Activated naive CD8-positive, alpha-beta T cell treated with anti-CD3 and anti-CD28 coated beads, Interleukin-2, amount 10 ng/mL, durations not matched to agents 7 days and 5 days (primary cell): ENCODE results near the gene GEMIN5. TPM values are rescaled to one million over a fixed set of nuclear protein-coding genes. Genes with fewer than 3 reads are reported as not detected.
"Not testable (repeated sequence)": the region's sequence is repeated elsewhere in the genome, so short reads cannot be mapped to it uniquely, and the experiment has no call there.

Experiments
- ATAC-seq: fragments of 150-1000 bp; cut with Tn5 transposase; one replicate; pipeline ENCODE4 v1.10.0; 2021; ENCODE audit warnings: low read depth, moderate library complexity
- POLR2A ChIA-PET: fragments of 350-600 bp; sonication (Branson Sonifier 250); formaldehyde crosslinking; loops from one replicate; lab custom pipeline; 2021; ENCODE audit warnings: antibody characterized with exemption; lab: Charles Lee
- DNase-seq: peaks from one replicate; pipeline ENCODE4 v3.0.0; 2021
- H3K27ac Mint-ChIP-seq: one replicate; pipeline ENCODE4 v1.8.0; 2022; ENCODE audit warnings: mild to moderate bottlenecking, mixed read lengths
- H3K27me3 Mint-ChIP-seq: one replicate; pipeline ENCODE4 v1.8.0; 2022; ENCODE audit warnings: mild to moderate bottlenecking, moderate library complexity, mixed read lengths
- H3K36me3 Mint-ChIP-seq: one replicate; pipeline ENCODE4 v1.8.0; 2021; ENCODE audit warnings: mild to moderate bottlenecking, mixed read lengths
- H3K4me1 Mint-ChIP-seq: one replicate; pipeline ENCODE4 v1.8.0; 2021; ENCODE audit warnings: mixed read lengths
- H3K4me3 Mint-ChIP-seq: one replicate; pipeline ENCODE4 v1.8.0; 2022; ENCODE audit warnings: mild to moderate bottlenecking, moderate library complexity, mixed read lengths
- H3K9me3 Mint-ChIP-seq: one replicate; pipeline ENCODE4 v1.8.0; 2021; ENCODE audit warnings: mixed read lengths
- total RNA-seq, 2 experiments: library from RNA; stranded (reverse); gene quantifications; one replicate each; pipeline ENCODE4 v1.2.3, GENCODE V29; 2021

GEMIN5 gene
- total RNA-seq: 10 to 100 TPM; 13.8 to 15.7 TPM

GRCh38 chr5:154937718-154938466, at the start of gene GEMIN5:
GEMIN5 (minus strand) TSS chr5:154938211; CDS start chr5:154938133, 78 bp downstream.
- Mint-ChIP-seq H3K36me3 (peaks cover 12% of the 10 kb centered on the region), H3K4me3 (peak within 1 kb of the TSS; percentile 89), H3K27ac (peak within 1 kb of the TSS; percentile 88), H3K4me1 (peaks cover 30% of the 10 kb centered on the region), H3K27me3 (no peaks in the 10 kb centered on the region), H3K9me3 (no peaks in the 10 kb centered on the region)
- DNase-seq: peak; percentile 89
- peak; percentile 92 for ATAC-seq
- POLR2A ChIA-PET: interaction anchor here (1.4 to 1.7 kb wide), 2 partner anchors 10 to 75 kb away, joined by 3 to 6 read pairs; no protein-coding TSS in a partner anchor

GRCh38 chr5:154986151-154986550, 48.1 kb upstream of the GEMIN5 start:
- H3K27ac Mint-ChIP-seq: no peak overlapping the region
- H3K9me3 Mint-ChIP-seq: no peaks in the 10 kb centered on the region
- no peak overlapping the region for H3K4me3 Mint-ChIP-seq
- H3K4me1 Mint-ChIP-seq: no peaks in the 10 kb centered on the region
- DNase-seq: no peak
- no peak for ATAC-seq
- H3K27me3 Mint-ChIP-seq: peaks cover 21% of the 10 kb centered on the region
- H3K36me3 Mint-ChIP-seq: no peaks in the 10 kb centered on the region
- POLR2A ChIA-PET: no interaction called here

- Mint-ChIP-seq H3K9me3 (no peaks in the 10 kb centered on the region), H3K4me1 (no peaks in the 10 kb centered on the region), H3K27me3 (peaks cover 21% of the 10 kb centered on the region), H3K27ac (no peak overlapping the region), H3K36me3 (no peaks in the 10 kb centered on the region), H3K4me3 (no peak overlapping the region)
- POLR2A ChIA-PET: no interaction called here
- no peak for ATAC-seq
- no peak for DNase-seq
Observed at GRCh38 chr5:154984946-154985516, 47.0 kb upstream of the GEMIN5 start.

- H3K4me1 Mint-ChIP-seq, ATAC-seq, POLR2A ChIA-PET, H3K9me3 Mint-ChIP-seq, H3K27me3 Mint-ChIP-seq, H3K27ac Mint-ChIP-seq, H3K4me3 Mint-ChIP-seq, DNase-seq, H3K36me3 Mint-ChIP-seq: not testable (repeated sequence)
Observed at GRCh38 chr5:154978294-154978693, 40.3 kb upstream of the GEMIN5 start.

- H3K4me3 Mint-ChIP-seq: no peak overlapping the region
- H3K9me3 Mint-ChIP-seq: no peaks in the 10 kb centered on the region
- H3K36me3 Mint-ChIP-seq: peaks cover 5% of the 10 kb centered on the region
- peaks cover 2% of the 10 kb centered on the region for H3K27me3 Mint-ChIP-seq
- no peak for DNase-seq
- POLR2A ChIA-PET: no interaction called here
- no peak for ATAC-seq
- H3K4me1 Mint-ChIP-seq: no peaks in the 10 kb centered on the region
- H3K27ac Mint-ChIP-seq: no peak overlapping the region
Observed at GRCh38 chr5:154977409-154977808, 39.4 kb upstream of the GEMIN5 start.

- H3K4me1 Mint-ChIP-seq, DNase-seq, ATAC-seq, H3K27me3 Mint-ChIP-seq, H3K36me3 Mint-ChIP-seq, H3K27ac Mint-ChIP-seq, H3K4me3 Mint-ChIP-seq, H3K9me3 Mint-ChIP-seq, POLR2A ChIA-PET: not testable (repeated sequence)
Observed at GRCh38 chr5:154976082-154976481, 38.1 kb upstream of the GEMIN5 start.

- DNase-seq (no peak), ATAC-seq (no peak)
- no peaks in the 10 kb centered on the region for H3K9me3 Mint-ChIP-seq
- no peak overlapping the region for H3K27ac Mint-ChIP-seq
- peaks cover 5% of the 10 kb centered on the region for H3K36me3 Mint-ChIP-seq
- H3K4me1 Mint-ChIP-seq: peaks cover 1% of the 10 kb centered on the region
- H3K27me3 Mint-ChIP-seq: no peaks in the 10 kb centered on the region
- no peak overlapping the region for H3K4me3 Mint-ChIP-seq
- POLR2A ChIA-PET: no interaction called here
Observed at GRCh38 chr5:154972476-154973080, 34.6 kb upstream of the GEMIN5 start.

GRCh38 chr5:154971501-154971900, 33.5 kb upstream of the GEMIN5 start:
- no peak overlapping the region for H3K27ac Mint-ChIP-seq
- POLR2A ChIA-PET: no interaction called here

GRCh38 chr5:154970759-154971158, 32.7 kb upstream of the GEMIN5 start:
- Mint-ChIP-seq H3K9me3 (no peaks in the 10 kb centered on the region), H3K4me3 (no peak overlapping the region), H3K27ac (no peak overlapping the region), H3K36me3 (peaks cover 9% of the 10 kb centered on the region), H3K4me1 (peaks cover 3% of the 10 kb centered on the region), H3K27me3 (no peaks in the 10 kb centered on the region)
- no peak for DNase-seq
- ATAC-seq: no peak
- POLR2A ChIA-PET: no interaction called here

More at GRCh38 chr5:154971501-154971900, 33.5 kb upstream of the GEMIN5 start:
- Mint-ChIP-seq H3K4me3 (no peak overlapping the region), H3K9me3 (no peaks in the 10 kb centered on the region), H3K36me3 (peaks cover 7% of the 10 kb centered on the region), H3K27me3 (no peaks in the 10 kb centered on the region), H3K4me1 (peaks cover 1% of the 10 kb centered on the region)
- ATAC-seq: no peak
- DNase-seq: no peak

GRCh38 chr5:154968953-154969352, 30.9 kb upstream of the GEMIN5 start:
- H3K36me3 Mint-ChIP-seq: peaks cover 6% of the 10 kb centered on the region
- POLR2A ChIA-PET: no interaction called here
- H3K27ac Mint-ChIP-seq: no peak overlapping the region
- no peak for ATAC-seq
- H3K27me3 Mint-ChIP-seq: no peaks in the 10 kb centered on the region
- no peak overlapping the region for H3K4me3 Mint-ChIP-seq
- no peak for DNase-seq
- peaks cover 8% of the 10 kb centered on the region for H3K4me1 Mint-ChIP-seq
- H3K9me3 Mint-ChIP-seq: no peaks in the 10 kb centered on the region

GRCh38 chr5:154967421-154968024, 29.5 kb upstream of the GEMIN5 start:
- H3K4me1 Mint-ChIP-seq: peaks cover 8% of the 10 kb centered on the region

GRCh38 chr5:154966874-154967273, 28.9 kb upstream of the GEMIN5 start:
- no peak for DNase-seq
- H3K9me3 Mint-ChIP-seq: no peaks in the 10 kb centered on the region
- POLR2A ChIA-PET: no interaction called here
- ATAC-seq: no peak
- no peaks in the 10 kb centered on the region for H3K27me3 Mint-ChIP-seq
- H3K27ac Mint-ChIP-seq: no peak overlapping the region
- no peak overlapping the region for H3K4me3 Mint-ChIP-seq
- peaks cover 13% of the 10 kb centered on the region for H3K36me3 Mint-ChIP-seq
- H3K4me1 Mint-ChIP-seq: peaks cover 8% of the 10 kb centered on the region

More at GRCh38 chr5:154967421-154968024, 29.5 kb upstream of the GEMIN5 start:
- Mint-ChIP-seq H3K9me3 (no peaks in the 10 kb centered on the region), H3K36me3 (peaks cover 10% of the 10 kb centered on the region), H3K4me3 (no peak overlapping the region), H3K27ac (no peak overlapping the region), H3K27me3 (no peaks in the 10 kb centered on the region)
- DNase-seq: no peak
- POLR2A ChIA-PET: no interaction called here
- ATAC-seq: no peak

GRCh38 chr5:154966081-154966841, 28.2 kb upstream of the GEMIN5 start:
- Mint-ChIP-seq H3K27ac (no peak overlapping the region), H3K27me3 (no peaks in the 10 kb centered on the region), H3K9me3 (no peaks in the 10 kb centered on the region), H3K36me3 (peaks cover 13% of the 10 kb centered on the region), H3K4me3 (no peak overlapping the region), H3K4me1 (peaks cover 8% of the 10 kb centered on the region)
- ATAC-seq (no peak), DNase-seq (no peak)
- POLR2A ChIA-PET: no interaction called here
